ENCODE measurements around the gene CYBRD1. TPM values are rescaled to one million over a fixed set of nuclear protein-coding genes. Genes with fewer than 3 reads are reported as not detected.

The CYBRD1 gene

Small RNAs within 50 kb of the gene (small RNA-seq; reads per million reads assigned to genes)
- gene AC007969.2 = not detected
- gene RPL21P38 = not detected
